NCI-H526 treated with DMSO at 0.1 percent for 48 hours (cell line): ENCODE measurements around the gene PTH1R.

ENCODE experiments used
- DNase-seq: peaks from one replicate; lab custom pipeline; 2025; lab: John Stamatoyannopoulos, UW

The PTH1R gene

DNA sequence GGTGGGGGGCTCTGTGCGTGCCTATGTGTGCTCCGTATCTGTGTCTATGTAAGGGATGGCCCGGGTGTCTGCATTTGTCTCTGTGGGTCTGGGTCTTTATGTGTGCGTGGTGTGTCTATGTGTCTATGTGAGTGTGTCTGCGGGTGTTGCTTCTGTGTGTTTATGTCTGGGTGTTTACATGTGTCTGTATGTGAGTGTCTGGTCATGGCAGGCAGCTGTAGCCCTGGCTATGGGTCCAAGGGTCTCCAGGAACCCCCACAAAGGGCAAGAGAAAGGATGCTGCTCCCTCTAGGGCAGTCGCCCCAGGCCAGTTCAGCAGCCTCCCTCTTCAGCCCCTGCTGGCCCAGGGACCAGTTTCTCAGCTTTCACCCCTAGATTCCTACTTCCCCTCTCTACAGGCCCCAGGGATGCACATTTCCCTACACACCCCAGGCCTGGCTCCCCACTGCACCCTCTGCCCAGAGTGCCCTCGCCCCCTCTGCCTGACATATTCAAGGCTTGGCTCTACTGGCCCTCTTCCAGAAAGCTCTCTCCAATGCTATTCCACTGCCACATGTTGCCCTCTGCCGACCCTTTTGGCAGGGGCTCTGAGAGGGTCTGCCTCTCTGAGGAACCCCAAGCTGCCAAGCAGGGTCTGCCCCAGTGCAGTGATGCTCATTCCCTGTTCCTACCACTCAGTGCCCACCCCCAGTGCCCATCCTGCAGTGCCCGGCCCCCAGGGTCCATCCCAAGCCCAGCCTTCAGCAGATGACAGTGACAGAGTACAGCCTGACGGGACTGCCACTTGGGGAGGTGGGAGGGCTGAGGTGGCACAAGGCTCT is 13.2 kb upstream of the PTH1R start:
- no peak for DNase-seq

DNA sequence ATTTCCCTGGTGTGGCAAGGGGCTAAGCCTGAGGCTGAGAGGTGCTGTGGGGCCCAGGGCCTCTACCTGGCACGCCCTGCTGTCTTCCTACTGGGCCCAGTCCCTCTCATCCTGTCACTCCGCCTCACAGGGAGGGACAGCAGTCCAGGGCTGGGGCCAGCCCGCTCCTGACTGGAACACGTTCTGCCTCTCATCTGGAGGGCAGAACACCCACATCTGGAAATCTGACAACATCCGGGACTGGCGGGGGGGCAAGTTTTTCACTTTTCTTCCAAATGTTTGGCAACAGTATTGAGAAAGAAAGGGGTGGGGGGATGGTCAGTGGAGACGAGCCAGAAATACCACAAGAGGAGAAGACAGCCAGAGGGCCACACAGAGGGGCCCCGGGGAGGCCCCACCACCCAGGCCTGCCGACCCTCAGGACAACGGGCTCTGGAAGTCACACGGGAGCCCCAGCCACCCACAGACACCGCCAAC is 12.5 kb upstream of the PTH1R start:
- no peak for DNase-seq

DNA sequence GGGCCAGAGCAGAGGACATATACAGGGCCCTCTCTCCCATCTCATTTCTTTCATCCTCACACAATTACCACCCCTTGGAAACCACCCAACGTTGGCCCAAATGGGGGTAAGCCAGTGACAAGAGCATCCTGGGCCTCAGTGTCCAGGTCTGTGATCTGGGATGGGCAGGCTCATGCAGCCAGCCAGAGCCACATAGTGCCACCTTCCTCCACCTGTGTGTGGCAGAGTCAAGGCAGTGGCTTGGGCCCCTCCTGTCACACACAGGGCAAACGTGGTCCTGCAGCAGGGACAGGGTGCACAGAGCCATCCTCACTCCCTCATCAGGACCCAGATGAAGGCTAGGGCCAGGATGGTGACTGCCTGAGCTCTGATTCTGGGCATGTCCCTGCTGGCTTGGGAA is 12.0 kb upstream of the PTH1R start:
- no peak for DNase-seq

DNA sequence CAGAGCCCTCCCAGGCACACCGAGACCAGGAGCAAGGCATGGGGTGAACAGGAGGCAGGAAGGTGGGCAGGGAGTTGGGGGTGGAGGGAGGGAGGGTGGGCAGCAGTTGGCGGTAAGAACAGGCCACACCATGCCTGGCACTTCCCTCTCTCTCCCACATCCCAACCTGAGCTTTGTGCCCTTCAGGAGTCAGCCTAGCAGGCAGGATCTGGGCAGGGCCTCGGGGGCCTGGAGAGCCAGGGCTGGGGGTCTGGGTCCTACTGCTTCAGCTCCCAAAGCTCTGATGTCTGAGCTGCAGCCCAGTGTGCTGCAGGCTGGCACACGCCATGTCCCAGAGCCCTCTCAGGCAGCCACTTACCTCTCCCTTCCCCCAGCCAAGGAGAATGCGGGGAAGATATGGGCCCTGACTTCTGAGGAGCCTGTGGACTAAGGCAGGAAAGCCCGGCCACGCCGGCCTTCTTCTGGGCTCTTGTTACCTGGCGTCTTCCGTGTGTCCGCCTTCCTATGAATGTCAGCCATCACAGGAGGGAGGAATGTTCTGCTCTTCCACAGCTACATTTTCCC is 11.4 kb upstream of the PTH1R start:
- DNase-seq: no peak

DNA sequence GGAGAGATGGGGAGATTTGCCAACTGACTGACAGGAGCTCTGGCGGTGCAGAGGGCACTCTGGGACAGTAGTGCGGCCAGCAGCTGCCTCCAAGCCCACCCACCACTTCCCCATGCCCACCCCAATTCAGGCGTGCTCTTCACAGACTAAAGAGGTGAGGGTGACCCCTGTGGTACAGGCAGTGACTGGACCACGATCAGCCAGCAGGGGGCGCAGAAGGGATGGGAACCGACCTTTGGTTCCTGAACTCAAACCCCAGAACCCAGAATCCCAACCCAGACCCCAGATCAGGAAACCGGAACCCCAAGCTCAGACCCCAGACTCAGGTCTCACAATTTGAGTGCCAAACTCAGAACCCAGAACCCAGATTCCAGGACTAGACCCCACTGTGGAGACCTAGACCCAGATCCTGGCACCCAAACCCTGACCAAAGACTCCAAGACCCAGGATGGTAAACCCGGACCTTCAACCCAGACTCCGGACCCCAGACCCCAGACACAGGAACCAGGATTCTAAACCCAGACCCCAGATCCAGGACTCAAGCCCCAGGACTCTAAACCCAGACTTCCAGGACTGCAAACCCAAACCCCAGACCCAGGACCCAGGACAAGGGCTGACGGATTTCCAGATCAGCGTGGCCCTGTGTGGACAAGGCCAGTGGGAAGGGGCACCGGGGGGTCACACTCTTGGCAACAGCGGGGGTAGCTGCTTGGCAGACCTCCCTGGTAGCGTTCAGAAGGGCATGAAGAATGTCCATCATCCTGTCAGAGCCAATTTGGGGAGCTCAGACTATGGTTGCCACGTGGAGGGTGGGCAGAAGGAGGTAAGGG is 10.6 kb upstream of the PTH1R start:
- DNase-seq: no peak

DNA sequence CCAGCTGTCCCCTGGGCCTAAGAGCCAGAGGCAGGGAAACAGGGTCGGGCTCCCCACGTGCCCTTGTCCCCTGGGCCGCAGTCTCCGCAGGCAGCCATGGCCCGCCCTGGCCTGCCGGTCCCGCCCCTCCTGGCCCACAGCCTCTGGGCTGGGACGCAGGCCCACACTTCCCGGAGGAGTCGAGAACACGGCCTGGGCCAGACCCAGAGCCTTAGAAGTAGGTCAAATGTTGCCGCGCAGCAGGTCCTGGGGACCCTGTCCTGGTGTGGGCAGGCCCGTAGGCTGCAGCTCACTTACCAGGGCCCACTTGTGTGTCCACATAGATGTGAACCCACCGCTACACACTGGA is 10.0 kb upstream of the PTH1R start:
- no peak for DNase-seq

DNA sequence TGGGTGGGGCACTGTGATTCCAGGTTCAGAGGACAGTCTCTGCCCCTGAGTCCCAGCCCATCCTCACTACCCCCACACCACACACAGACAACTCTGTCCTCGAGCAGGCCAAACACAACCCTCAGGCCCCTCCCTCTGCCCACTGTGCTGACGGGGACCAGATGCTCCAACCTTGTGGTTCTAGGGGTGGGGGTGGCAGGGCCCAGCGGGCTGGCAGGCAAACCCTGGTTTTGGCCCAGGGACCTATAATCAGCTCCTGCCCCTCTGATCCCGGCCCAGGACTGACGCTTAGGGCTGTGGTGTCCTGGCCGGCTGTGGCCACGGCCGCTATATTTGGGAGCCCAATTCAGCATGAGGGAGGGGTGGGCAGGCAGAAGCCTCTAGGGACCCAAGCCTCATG is 9.2 kb upstream of the PTH1R start:
- no peak for DNase-seq

DNA sequence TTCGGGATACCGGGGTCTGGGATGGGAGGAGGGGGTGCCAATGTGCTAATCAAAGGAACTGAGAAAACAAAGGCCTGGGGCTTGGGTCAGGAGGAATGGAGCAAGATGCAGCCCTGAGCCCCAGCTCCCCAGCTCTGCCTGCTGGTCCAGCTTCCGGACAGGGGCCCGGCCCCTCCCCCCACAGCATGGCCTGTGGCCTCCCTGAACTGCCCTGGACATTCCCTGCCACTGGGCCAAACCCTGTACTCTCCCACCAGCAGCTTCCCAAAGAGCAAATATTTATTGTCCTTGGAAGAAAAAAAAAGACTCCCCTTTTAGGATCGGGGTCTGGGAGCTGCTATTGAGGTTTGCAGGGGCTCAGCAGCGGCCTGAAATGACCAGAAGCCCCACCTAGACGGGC is 8.6 kb upstream of the PTH1R start:
- DNase-seq: no peak

DNA sequence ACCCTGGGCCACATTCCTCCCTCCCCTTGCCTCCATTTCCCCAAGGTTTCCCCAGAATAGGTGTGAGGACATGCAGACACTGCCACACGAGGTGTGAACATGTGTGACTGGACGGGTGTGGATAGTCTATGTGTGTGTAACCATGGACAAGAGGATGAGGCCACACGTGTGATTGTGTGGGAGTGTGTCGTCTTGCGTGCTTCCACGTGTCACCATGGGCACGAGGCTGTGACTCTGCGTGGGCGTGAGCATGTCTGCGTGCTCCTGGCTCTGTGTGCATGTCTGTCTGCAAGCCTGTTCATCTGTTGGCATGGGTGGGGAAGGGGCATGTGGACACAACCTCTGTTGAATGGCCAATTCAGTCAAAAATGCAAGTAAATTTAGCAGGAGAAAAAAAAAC is 8.1 kb upstream of the PTH1R start:
- DNase-seq: no peak

DNA sequence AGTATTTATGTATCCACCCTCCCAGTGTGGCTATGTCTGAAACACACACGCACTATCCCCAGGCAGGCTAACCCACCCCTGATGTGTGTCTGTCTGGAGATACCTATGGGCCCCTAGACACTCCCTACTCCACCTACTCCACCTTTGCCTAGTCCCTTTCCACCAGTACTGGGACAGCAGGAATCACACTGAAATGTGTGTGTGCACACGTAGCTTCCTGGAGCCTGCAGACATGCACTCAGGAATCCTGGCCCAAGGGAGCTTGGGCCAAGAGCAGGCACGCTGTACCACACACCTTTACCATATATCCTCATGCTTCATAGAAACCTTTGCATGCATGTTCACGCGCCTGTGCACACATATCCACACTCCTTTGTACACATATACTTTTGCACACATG is 6.9 kb upstream of the PTH1R start:
- no peak for DNase-seq

DNA sequence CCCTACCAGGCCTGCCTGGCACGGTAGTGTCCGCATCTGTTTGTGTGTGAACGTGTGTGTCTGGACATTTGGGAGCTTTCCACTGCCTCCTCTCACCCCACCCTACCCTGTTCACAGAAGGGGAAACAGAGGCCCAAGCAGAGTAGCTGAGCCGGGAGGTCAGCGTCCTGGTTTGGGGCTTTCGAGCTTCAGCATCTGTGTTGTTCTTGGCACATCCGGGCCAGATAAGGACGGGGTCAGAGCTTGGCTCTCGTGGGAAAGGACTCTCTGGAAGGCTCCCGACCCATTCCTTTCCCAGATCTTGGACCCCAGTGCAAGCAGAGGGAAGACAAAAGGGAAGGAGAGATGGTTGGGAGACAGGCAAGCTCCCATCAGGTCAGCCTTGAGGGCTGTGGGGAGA is 6.3 kb upstream of the PTH1R start:
- DNase-seq: no peak

DNA sequence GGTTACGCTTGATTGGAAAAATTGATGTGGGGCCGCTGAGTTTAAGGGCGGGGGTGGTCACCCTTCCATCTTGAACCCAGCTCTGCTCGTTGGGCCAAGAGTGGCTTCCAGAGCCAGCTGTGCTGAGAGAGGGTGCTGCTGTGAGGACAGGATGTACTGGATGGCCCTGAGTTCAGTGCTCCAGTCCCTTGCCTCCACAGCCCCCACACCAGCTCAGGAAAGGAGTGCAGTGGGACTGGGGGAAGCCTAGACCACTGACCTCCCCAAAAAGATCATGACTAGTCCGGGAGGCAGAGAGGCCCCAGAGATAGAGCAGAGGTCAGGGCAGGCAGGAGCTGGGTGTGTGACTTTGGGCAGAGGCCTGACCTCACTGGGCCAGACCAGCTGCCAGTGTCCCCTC is 4.0 kb upstream of the PTH1R start:
- no peak for DNase-seq

DNA sequence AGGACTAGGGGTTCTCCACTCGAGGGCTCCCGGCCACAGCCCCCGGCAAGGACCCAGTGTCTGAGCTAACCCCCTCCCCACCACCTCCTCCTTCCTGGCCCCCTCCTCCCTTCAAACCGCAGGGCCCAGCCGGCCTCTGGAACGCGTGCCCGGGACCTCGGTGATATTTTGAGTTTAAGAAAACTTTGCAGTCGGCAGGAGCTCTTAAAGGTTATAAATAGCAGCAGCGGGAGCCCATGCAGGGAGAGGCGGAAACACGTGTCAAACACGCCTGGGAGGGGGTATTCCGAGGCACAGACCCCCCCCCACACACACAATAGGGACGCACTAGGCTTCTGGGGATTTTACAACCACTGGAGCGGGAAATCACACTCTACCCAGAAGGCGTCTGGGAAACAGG is 3.1 kb upstream of the PTH1R start:
- no peak for DNase-seq

DNA sequence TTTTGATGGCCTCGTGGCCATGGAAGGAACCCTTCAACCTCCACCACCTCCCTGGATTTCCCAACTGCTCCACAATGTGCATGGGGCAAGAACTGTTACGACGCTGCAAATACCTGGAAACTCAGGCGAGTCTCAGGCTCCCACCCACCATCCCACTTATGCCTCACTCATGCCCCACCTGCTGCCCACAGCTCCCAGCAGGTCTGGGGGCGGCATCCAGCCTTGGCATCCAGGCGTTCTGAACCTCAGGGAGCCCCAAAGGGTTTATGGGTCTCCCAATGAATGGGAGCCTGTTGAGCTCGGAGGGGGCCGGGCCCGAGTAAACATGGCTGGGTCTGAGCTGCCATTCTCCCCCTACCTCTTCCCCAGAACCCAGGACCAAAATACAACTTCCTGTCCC is 2.0 kb upstream of the PTH1R start:
- no peak for DNase-seq

DNA sequence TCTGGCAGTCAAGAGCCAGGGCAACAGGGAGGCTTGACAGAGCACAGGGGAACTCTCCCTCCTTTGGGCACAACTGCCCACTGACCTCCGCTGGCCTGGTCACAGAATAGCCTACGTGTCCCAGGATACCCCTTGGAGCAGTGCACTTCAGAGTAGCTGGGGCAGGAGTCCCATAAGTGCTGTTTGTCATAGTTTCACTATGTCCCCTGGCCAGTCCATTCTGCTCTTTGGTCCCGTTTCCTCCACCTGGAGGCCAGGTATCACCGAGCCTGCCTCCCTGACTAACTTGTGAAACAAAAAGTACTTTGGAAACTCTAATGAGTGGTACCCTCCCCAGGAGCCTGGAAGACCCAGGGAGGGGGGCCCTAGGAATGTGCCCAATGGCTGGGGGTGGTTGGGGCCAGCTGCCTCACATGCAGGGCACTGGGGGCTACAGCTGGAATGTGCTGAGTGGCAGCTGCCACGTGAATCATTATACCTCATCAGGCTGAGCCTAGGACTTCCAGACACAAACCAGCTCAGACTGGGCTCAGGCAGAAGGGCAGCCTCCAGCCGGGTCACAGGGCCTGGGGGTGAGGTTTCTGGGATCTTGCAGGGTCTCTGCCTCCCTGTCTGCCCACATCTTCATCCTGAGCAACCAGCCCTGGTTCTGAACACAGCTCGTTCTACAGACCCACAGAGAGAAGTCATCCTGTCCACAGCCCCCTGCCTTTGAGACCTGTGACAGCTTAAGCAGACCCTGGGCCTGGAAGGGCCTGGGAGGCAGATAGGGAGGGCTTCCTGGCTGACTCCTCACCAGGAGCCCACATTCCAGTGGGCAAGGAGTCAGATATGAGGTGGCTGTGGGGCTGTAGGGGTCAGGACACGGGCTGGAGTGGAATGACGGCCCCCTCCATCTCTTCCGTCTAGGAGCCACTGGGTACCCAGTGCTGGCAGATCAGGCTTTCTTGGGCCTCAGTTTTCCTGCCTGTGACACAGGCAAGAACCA is 914 bp upstream of the PTH1R start:
- DNase-seq: no peak

DNA sequence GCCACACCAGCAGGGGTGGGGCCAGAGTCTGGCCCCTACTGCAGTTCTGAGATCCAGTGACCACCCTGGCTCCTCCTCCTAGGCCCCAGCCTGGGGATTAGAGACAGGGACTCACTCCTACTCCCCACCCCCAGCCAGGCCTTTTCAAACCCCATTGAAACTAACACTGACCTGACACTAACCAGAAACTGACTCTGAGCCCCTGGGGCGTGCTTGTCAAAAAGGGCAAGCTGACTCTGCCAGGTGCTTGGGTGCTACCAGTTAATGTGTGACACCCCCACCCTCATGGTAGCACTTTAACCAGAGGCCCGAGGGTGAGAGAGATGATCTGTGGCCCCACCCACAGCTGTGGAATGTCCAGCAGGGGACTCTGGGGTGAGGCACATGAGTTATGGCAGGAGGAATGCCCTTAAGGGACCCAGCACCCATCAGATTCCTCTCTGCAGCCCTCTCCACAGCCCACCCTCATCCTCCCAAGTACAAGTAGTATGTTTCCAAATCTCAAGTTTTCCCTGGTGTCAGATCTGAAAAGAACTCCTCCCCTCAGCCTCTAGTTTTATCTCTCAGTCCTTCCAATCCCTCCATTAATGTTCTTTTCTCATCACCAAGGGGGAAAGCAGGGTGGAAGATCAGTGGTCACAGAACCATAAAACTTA is 1.4 kb downstream of the PTH1R start:
- DNase-seq: no peak

DNA sequence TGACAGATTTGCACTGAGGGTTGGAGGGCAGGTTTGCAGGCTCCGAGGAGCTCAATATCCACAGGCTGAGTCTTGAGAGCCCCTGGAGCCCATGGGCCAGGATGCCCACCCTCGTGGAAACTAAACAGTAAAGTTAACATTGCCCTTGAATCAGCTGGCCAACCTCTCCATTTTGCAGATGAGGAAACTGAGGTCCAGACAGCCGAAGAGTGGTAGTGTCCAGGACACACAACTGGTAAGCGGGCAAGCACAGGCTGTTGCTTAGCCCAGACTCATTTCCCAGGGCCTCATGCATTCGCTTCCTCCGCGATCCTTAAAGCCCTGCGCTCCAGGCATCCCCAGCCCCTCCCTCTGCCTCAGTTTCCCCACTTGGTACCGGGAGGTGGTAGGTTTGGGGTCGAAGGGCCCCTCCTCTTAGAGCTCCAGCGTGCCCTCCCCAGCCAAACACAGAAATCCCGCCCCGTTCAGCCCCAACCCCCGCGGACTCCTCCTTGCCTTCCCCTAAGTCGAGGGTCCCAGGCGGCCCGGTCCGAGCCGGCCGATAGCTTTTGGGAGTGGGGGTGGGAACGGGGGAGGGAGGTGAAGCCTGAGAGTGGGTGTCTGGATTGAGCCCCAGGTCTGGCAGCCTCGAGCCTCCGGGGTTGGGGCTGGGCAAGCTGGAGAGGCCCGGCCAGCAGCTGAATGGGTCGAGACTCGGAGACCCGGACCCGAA is 3.5 kb downstream of the PTH1R start:
- DNase-seq: no peak

DNA sequence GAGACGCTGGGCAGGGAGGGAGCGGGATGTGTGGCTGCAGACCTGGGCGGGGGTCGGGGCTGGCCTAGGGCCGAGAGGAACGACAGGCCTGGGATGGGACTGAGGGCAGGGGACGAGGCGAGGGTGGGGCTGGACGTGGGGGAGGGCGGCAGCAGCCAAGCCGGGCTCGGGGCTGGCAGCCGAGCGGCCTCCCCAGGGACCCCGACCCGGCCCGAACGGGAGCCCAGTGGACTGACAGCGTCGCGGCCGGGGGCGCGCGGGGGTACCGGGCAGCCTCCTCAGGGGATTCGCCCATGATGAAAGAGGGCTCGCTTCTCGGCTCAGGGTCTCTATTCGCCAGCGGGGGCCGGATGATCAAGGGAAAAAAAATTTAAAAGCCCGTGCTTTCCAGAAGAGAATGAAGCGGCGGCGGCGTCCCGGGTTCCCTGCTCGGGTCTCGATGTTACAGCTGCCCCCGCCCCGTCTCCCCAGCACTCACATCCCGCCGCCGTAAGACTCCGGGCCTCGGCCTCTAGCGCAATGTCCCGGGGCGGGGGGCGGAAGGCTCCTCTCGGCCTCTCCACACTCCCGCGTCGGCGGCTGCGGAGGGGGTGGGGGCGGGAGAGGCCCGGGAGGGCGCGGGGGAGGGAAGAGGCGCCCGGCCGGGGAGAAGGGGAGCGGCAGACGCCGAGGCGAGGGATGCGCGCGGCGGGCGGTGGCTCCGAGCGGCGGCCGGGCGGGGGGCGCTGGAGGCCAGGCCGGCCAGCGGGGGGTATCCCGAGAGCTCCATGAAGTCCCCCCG is 4.3 kb downstream of the PTH1R start:
- DNase-seq: no peak

DNA sequence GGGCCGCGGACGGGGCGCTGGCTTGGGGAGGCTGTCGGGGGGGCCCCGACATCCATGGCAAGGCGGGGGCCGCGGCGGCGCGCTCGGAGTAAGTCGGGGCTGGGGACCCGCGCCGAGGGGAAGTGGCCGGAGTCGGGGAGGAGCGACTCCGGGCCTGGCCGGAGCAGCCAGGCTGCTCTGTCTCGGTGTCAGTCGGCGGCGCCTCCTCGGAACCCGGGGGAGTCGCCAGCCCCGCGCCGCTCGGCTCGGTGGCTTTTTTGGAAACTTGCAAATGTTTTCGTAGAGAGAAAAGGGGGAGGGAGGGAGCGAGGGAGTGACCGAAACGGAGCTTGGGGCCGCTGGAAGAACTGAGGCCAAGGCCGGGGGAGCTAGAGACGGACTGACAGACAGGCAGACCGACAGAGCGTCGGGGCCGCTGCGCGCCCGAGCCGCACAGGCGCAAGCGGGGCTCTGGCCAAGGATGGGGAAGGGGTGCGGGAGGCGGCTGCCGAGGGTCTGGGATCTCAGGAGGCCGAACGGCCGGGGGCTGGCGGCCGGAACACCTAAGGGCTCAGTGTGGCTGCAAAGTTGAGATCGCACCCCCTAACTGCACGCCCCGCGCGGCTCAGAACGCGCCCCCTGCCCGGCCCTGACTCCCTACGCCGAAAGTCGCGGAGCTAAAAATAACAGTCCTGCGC is 5.0 kb downstream of the PTH1R start:
- DNase-seq: no peak
